Spleen (tissue), 11 donors: ENCODE results near the gene PRR23A. TPM values are rescaled to one million over a fixed set of nuclear protein-coding genes. Genes with fewer than 3 reads are reported as not detected.

Source experiments
- DNase-seq: peaks from one replicate; pipeline ENCODE4 v3.0.0-alpha.2; 2020
- H3K27ac ChIP-seq, 8 donors: fragments of 200-600 bp; sonication (generic) in 7 of 8; 1 replicate in 4 of 8; 2 replicates in 4 of 8; pipeline versions ENCODE4 v1.5.0 to v1.8.0; 2016 to 2021; ENCODE audit warnings: inconsistent platforms in 4 of 8, mild to moderate bottlenecking in 4 of 8, moderate library complexity in 1 of 8
- H3K27me3 ChIP-seq, 7 donors: fragments of 200-600 bp; sonication (generic) in 6 of 7; replicated peaks in 1 of 7; 1 replicate in 4 of 7; 2 replicates in 3 of 7; pipeline versions ENCODE4 v1.5.0 to v1.8.0; 2016 to 2021; ENCODE audit warnings: inconsistent platforms in 3 of 7, mild to moderate bottlenecking in 1 of 7
- H3K36me3 ChIP-seq, 6 donors: fragments of 200-600 bp; sonication (generic) in 5 of 6; 1 replicate in 4 of 6; 2 replicates in 2 of 6; pipeline versions ENCODE4 v1.5.0 to v1.8.0; 2016 to 2021; ENCODE audit warnings: inconsistent platforms in 2 of 6
- H3K4me1 ChIP-seq, 6 donors: fragments of 200-600 bp; sonication (generic) in 5 of 6; 1 replicate in 3 of 6; 2 replicates in 3 of 6; pipeline versions ENCODE4 v1.5.0 to v1.8.0; 2016 to 2021; ENCODE audit warnings: inconsistent platforms in 3 of 6
- H3K4me3 ChIP-seq, 8 donors: fragments of 200-600 bp; sonication (generic) in 7 of 8; 1 replicate in 4 of 8; 2 replicates in 4 of 8; pipeline versions ENCODE4 v1.5.0 to v1.8.0; 2016 to 2021; ENCODE audit warnings: inconsistent platforms in 4 of 8, mild to moderate bottlenecking in 4 of 8, moderate library complexity in 2 of 8
- H3K9me3 ChIP-seq, 8 donors: fragments of 200-600 bp; sonication (generic) in 7 of 8; 1 replicate in 4 of 8; 2 replicates in 4 of 8; pipeline versions ENCODE4 v1.5.0 to v1.8.0; 2016 to 2021; ENCODE audit warnings: inconsistent platforms in 4 of 8
- CTCF ChIP-seq, 11 experiments: fragments of 200-600 bp in 7 of 11; fragments of 450-650 bp in 4 of 11; sonication (generic) in 4 of 11; IDR thresholded peaks in 8 of 11; conservative IDR thresholded peaks in 3 of 11; 1 replicate in 7 of 11; 2 replicates in 4 of 11; pipeline versions ENCODE4 v1.4.0 to v1.8.0; 2016 to 2021; ENCODE audit warnings: antibody characterized with exemption in 11 of 11, inconsistent platforms in 4 of 11, mild to moderate bottlenecking in 1 of 11
- POLR2A ChIP-seq, 3 donors: fragments of 450-650 bp; IDR thresholded peaks; one replicate each; pipeline ENCODE4 v1.5.1; 2017; ENCODE audit warnings: antibody characterized with exemption in 3 of 3, mild to moderate bottlenecking in 1 of 3
- POLR2AphosphoS5 ChIP-seq, 3 donors: sonication (generic); formaldehyde crosslinking; IDR thresholded peaks; one replicate each; pipeline ENCODE4 v1.5.1; 2017; ENCODE audit warnings: antibody characterized with exemption in 3 of 3
- WGBS, 5 donors: extraction: QIAGEN DNeasy Blood & Tissue Kit in 3 of 5; methylation state at CpG; one replicate each; pipeline versions ENCODE4 v1.1.5 to v1.1.7; 2013 to 2018; 5-methylcytosine and 5-hydroxymethylcytosine counted together
- intact Hi-C: fragments of 100-400 bp; cut with DNase I; formaldehyde crosslinking; loops from one replicate; pipeline ENCODE4 v1.15.0; 2023; ENCODE audit warnings: low total_unique reads
- polyA plus RNA-seq, 3 donors: library from polyadenylated mRNA; stranded (reverse); fragments of 200-250 nt; gene quantifications; one replicate each; pipeline ENCODE4 v1.2.1, GENCODE V29; 2013
- total RNA-seq, 7 donors: library from RNA; depleted of rRNA in 3 of 7; stranded (reverse); fragments of >200 nt in 3 of 7; fragmentation: NEBNext Ultra II Directional in 4 of 7; extraction: Animal tissue kit (Norgen Biotek cat#: 25700) in 4 of 7; gene quantifications; one replicate each; pipeline versions ENCODE4 v1.1.0 to v1.2.1, GENCODE V29; 2016 to 2021
- donor health status: healthy with polysubstance abuse.
- donor health status: DM: no; HTN: no; CAD: no; lungs with moderate emphysema.
- donor health status: DM: no; HTN: no; CAD: no.
- donor health status: Bipolar disorder and iron deficiency.
- donor health status: healthy.
- donor health status: DM: no; HTN: no; CAD: no.
- donor health status: DM: yes; HTN: yes; CAD: no.

The PRR23A gene
- total and polyA plus RNA-seq, 10 donors: not detected

GRCh38 chr3:139005356-139005993 is 593 bp downstream of the PRR23A start:
- H3K9me3 ChIP-seq: peaks cover 0 to 66% (median 41%) of the 10 kb centered on the region in 8 donors
- TF ChIP-seq POLR2AphosphoS5 (IDR thresholded peaks at IDR 0.05) (no peak), POLR2A (IDR thresholded peaks at IDR 0.05) (no peak), CTCF (IDR thresholded peaks at IDR 0.05 in 8 of 11, conservative IDR thresholded peaks at IDR 0.05 in 3 of 11) (no peak)
- intact Hi-C loops: no loop called here
- no peak overlapping the region for H3K4me3 ChIP-seq
- no peak overlapping the region for H3K27ac ChIP-seq
- H3K4me1 ChIP-seq: no peaks in the 10 kb centered on the region
- peaks cover 0 to 2% (median 0%) of the 10 kb centered on the region in 7 donors for H3K27me3 ChIP-seq
- WGBS, 5 donors: 84 to 91% (median 86%) methylated on average over 35 to 45 of the region's 45 CpGs
- no peak for DNase-seq
- no peaks in the 10 kb centered on the region for H3K36me3 ChIP-seq

GRCh38 chr3:138995706-138996105 is 10.4 kb downstream of the PRR23A start:
- TF ChIP-seq POLR2A (IDR thresholded peaks at IDR 0.05) (no peak), POLR2AphosphoS5 (IDR thresholded peaks at IDR 0.05) (no peak), CTCF (IDR thresholded peaks at IDR 0.05 in 8 of 11, conservative IDR thresholded peaks at IDR 0.05 in 3 of 11) (no peak)
- intact Hi-C loops: no loop called here
- WGBS, 5 donors: 69 to 90% (median 86%) methylated on average over 1 of the region's 1 CpG
- H3K27me3 ChIP-seq: peaks cover 0 to 11% (median 0%) of the 10 kb centered on the region in 7 donors
- peaks cover 0 to 17% (median 10%) of the 10 kb centered on the region in 8 donors for H3K9me3 ChIP-seq
- no peak overlapping the region for H3K27ac ChIP-seq
- H3K4me3 ChIP-seq: no peak overlapping the region
- no peaks in the 10 kb centered on the region for H3K36me3 ChIP-seq
- no peak for DNase-seq
- H3K4me1 ChIP-seq: no peaks in the 10 kb centered on the region

- H3K4me3 ChIP-seq: no peak overlapping the region
- H3K36me3 ChIP-seq: no peaks in the 10 kb centered on the region
- no peaks in the 10 kb centered on the region for H3K9me3 ChIP-seq
- WGBS, 5 donors: 89 to 100% (median 92%) methylated on average over 2 of the region's 2 CpGs
- intact Hi-C loops: no loop called here
- H3K27ac ChIP-seq: no peak overlapping the region
- DNase-seq: no peak
- no peaks in the 10 kb centered on the region for H3K4me1 ChIP-seq
- no peaks in the 10 kb centered on the region for H3K27me3 ChIP-seq
- TF ChIP-seq POLR2AphosphoS5 (IDR thresholded peaks at IDR 0.05): no peak
- no peak for TF ChIP-seq CTCF (IDR thresholded peaks at IDR 0.05 in 8 of 11, conservative IDR thresholded peaks at IDR 0.05 in 3 of 11)
- TF ChIP-seq POLR2A (IDR thresholded peaks at IDR 0.05): no peak
Observed at GRCh38 chr3:138987181-138987580, 18.9 kb downstream of the PRR23A start.

- TF ChIP-seq POLR2AphosphoS5 (IDR thresholded peaks at IDR 0.05) (no peak), POLR2A (IDR thresholded peaks at IDR 0.05) (no peak), CTCF (IDR thresholded peaks at IDR 0.05 in 8 of 11, conservative IDR thresholded peaks at IDR 0.05 in 3 of 11) (no peak)
- intact Hi-C loops: no loop called here
- H3K4me1 ChIP-seq: no peaks in the 10 kb centered on the region
- 50 to 70% (median 58%) methylated on average over 4 of the region's 4 CpGs for WGBS, 5 donors
- no peaks in the 10 kb centered on the region for H3K36me3 ChIP-seq
- no peak overlapping the region for H3K27ac ChIP-seq
- no peak for DNase-seq
- no peaks in the 10 kb centered on the region for H3K9me3 ChIP-seq
- peaks cover 0 to 8% (median 0%) of the 10 kb centered on the region in 7 donors for H3K27me3 ChIP-seq
- no peak overlapping the region for H3K4me3 ChIP-seq
Observed at GRCh38 chr3:138985932-138986331, 20.1 kb downstream of the PRR23A start.
